Measurements from ENCODE around the gene CRTAC1.

CRTAC1 gene

GRCh38 chr10:97838091-97838490, 192.3 kb downstream of the CRTAC1 start:
- in situ Hi-C loops (cut with HindIII; ENCODE audit: low pct_unique_long_range_greater_than_20kb, low sequenced_read_pairs), result no loop called here
- DNase-seq (ENCODE audit: low read depth in 1 of 2, low spot score in 1 of 2), result no peak
- no peak for TF ChIP-seq JUND (IDR thresholded peaks at IDR 0.05; ENCODE audit: low read depth)

DNA sequence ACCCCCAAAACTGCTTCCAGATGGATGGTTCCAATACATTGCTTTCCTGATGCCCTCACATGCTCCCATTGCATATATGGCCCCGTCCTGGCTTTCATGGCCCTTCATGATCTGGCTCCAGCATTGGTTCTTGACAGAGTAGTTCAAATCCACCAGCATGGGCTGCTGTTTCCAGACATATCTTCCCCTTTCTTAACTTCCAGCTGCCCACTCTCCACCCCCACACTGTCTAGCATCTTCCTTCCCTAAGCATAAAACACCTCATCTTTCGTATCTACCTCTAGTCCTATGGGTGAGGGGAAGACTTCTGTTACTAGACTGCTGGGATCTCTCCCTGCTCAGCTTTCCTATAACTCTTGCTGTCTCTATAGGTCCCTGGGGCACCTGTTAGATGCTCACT, 194.0 kb downstream of the CRTAC1 start:
- in situ Hi-C loops (cut with HindIII; ENCODE audit: low pct_unique_long_range_greater_than_20kb, low sequenced_read_pairs), result no loop called here
- no peak for TF ChIP-seq JUND (IDR thresholded peaks at IDR 0.05; ENCODE audit: low read depth)

DNA sequence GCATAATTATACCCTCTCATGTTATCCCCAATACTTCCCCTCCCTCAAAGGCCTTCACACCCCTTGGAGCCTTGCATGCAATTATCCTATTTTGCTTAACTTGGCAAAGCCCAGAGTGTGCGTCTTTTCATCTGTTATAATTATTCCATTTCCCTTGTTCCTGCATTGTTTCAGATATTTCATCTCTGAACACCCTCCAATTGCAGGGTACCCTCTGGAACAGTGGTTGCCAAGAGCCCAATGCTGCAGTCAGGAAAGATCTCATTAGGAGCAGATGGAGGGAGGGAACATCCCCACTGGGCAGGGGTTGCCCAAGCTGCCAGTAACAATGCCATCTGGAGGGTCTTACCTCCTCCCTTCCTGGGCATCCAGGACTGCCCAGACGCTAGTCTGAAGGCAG, 199.2 kb downstream of the CRTAC1 start:
- no peak for TF ChIP-seq JUND (IDR thresholded peaks at IDR 0.05; ENCODE audit: low read depth)
- DNase-seq (ENCODE audit: low read depth in 1 of 2, low spot score in 1 of 2), result no peak
- in situ Hi-C loops (cut with HindIII; ENCODE audit: low pct_unique_long_range_greater_than_20kb, low sequenced_read_pairs), result no loop called here

More for the DNA sequence above, 194.0 kb downstream of the CRTAC1 start:
- DNase-seq (ENCODE audit: low read depth in 1 of 2, low spot score in 1 of 2), result no peak

DNA sequence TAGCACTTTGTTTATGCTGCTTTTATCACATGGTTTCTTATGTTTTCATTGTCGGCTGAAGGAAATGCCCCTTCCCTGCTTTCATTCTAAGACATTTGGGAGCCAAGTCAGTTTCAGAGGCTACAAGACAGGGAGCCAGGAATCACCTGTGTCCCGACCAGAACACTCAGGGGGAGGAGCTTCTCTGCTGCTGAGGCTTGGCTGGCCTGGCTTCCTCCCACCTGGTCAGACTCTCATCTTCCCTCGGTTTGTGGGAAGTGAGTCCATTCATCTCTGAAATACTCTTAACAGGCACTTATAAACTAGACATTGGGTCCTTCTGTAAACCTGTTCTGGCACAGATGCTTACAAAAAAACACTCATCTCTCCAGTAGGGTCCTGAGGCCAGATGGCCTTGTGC, 200.4 kb downstream of the CRTAC1 start:
- TF ChIP-seq JUND (IDR thresholded peaks at IDR 0.05; ENCODE audit: low read depth), result no peak
- in situ Hi-C loops (cut with HindIII; ENCODE audit: low pct_unique_long_range_greater_than_20kb, low sequenced_read_pairs), result no loop called here
- DNase-seq (ENCODE audit: low read depth in 1 of 2, low spot score in 1 of 2), result no peak

GRCh38 chr10:97828721-97829120, 201.7 kb downstream of the CRTAC1 start:
- no peak for TF ChIP-seq JUND (IDR thresholded peaks at IDR 0.05; ENCODE audit: low read depth)
- DNase-seq (ENCODE audit: low read depth in 1 of 2, low spot score in 1 of 2), result peak in 1 of 2 experiments; percentile 30
- in situ Hi-C loops (cut with HindIII; ENCODE audit: low pct_unique_long_range_greater_than_20kb, low sequenced_read_pairs), result no loop called here

DNA sequence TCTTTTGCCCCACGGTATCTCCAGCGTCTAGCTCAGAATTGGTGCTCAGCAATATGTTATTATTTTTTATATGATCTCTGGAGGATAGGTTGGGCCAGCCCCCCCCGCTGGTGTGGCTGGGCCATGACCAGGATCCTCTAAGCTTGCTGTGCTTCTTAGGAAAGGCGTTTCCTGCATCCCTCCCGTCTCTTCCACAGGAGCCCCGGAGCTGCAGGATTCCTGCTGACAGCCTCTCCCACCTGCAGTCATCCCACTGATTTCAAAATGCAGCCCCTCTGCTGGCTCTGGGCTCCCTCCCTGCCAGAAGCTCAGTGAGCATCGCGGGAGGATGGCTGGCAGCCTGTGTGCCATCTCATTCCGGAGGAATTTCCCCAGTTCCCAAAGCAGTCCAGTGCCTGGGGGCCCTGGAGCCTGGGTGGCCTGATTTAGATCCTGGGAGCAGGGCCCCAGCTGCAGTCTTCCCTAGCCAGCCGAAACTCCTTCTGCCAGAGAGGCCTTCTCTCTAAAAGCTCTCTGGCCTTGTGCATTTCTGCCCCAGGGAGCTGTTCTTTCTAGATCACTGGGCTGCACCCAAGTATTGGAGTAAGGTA, 202.6 kb downstream of the CRTAC1 start:
- no peak for DNase-seq (ENCODE audit: low read depth in 1 of 2, low spot score in 1 of 2)
- no peak for TF ChIP-seq JUND (IDR thresholded peaks at IDR 0.05; ENCODE audit: low read depth)
- in situ Hi-C loops (cut with HindIII; ENCODE audit: low pct_unique_long_range_greater_than_20kb, low sequenced_read_pairs), result no loop called here

DNA sequence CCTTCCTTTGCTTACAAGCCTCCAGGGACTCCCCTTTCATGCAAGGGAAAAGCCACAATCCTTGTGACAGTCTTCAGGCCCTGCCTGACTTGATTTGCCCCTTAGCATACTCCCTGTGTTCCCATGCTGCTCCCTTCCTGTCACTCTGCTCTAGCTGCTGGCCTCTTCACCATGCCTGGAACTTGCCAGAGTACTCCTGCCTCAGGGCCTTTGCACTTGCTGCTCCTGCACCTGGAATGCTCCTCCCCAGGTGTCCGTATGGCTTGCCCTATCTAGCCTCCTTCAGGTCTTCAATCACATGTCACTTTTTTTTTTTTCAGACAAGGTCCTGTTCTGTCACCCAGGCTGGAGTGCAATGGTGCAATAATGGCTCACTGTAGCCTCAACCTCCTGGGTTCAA, 203.5 kb downstream of the CRTAC1 start:
- no peak for TF ChIP-seq JUND (IDR thresholded peaks at IDR 0.05; ENCODE audit: low read depth)
- in situ Hi-C loops (cut with HindIII; ENCODE audit: low pct_unique_long_range_greater_than_20kb, low sequenced_read_pairs), result no loop called here
- DNase-seq (ENCODE audit: low read depth in 1 of 2, low spot score in 1 of 2), result no peak

GRCh38 chr10:97825020-97825760, 205.2 kb downstream of the CRTAC1 start:
- DNase-seq (ENCODE audit: low read depth in 1 of 2, low spot score in 1 of 2), result no peak
- TF ChIP-seq JUND (IDR thresholded peaks at IDR 0.05; ENCODE audit: low read depth), result no peak
- in situ Hi-C loops (cut with HindIII; ENCODE audit: low pct_unique_long_range_greater_than_20kb, low sequenced_read_pairs), result no loop called here

DNA sequence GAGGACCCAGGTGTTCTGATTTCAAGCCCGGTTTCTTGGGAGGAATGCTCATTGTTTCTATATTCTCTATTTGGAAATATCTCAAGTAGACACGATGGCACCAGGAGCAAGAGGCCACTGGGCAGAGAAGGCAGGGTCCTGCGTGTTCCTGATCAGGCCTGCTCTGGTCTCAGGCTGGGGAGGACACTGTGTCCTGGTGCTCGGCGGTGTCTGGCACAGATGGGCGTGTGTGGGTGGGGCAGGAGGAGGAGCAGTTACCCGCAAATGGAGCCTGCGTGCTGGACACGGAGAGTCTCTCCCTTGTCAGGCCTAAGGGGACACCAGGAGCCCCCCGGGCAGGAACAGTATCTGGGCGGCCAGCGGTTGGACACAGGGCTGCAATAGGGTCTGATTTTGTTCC, 206.7 kb downstream of the CRTAC1 start:
- no peak for DNase-seq (ENCODE audit: low read depth in 1 of 2, low spot score in 1 of 2)
- in situ Hi-C loops (cut with HindIII; ENCODE audit: low pct_unique_long_range_greater_than_20kb, low sequenced_read_pairs), result no loop called here
- no peak for TF ChIP-seq JUND (IDR thresholded peaks at IDR 0.05; ENCODE audit: low read depth)

- TF ChIP-seq JUND (IDR thresholded peaks at IDR 0.05; ENCODE audit: low read depth), result no peak
- DNase-seq (ENCODE audit: low read depth in 1 of 2, low spot score in 1 of 2), result no peak
- in situ Hi-C loops (cut with HindIII; ENCODE audit: low pct_unique_long_range_greater_than_20kb, low sequenced_read_pairs), result no loop called here
These were observed 208.1 kb downstream of the CRTAC1 start for GRCh38 chr10:97822261-97822687.

- TF ChIP-seq JUND (IDR thresholded peaks at IDR 0.05; ENCODE audit: low read depth), result no peak
- no peak for DNase-seq (ENCODE audit: low read depth in 1 of 2, low spot score in 1 of 2)
- in situ Hi-C loops (cut with HindIII; ENCODE audit: low pct_unique_long_range_greater_than_20kb, low sequenced_read_pairs), result no loop called here
These were observed 208.9 kb downstream of the CRTAC1 start for GRCh38 chr10:97821308-97822038.

- no peak for TF ChIP-seq JUND (IDR thresholded peaks at IDR 0.05; ENCODE audit: low read depth)
- in situ Hi-C loops (cut with HindIII; ENCODE audit: low pct_unique_long_range_greater_than_20kb, low sequenced_read_pairs), result no loop called here
- DNase-seq (ENCODE audit: low read depth in 1 of 2, low spot score in 1 of 2), result no peak
These were observed 210.2 kb downstream of the CRTAC1 start for GRCh38 chr10:97820096-97820704.

DNA sequence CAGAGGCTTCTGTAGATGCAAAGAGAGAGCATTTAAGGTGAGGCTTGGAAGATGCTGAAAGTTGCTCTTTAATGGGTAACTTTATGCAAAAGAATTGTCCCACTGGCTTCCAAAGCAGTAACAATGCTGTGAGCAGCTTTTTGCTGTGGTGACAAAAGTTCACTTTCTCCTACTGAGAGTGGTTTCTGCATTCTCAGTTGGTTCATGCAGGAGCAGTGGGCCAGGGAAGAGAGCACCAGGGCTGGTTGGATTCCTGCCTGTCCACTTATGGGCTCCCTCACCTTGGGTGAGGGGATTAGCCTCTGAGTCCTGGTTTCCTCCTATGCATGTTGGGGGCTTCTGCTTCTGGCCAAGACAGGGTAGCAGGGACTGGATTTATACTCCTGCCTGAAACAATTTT, 211.8 kb downstream of the CRTAC1 start:
- no peak for DNase-seq (ENCODE audit: low read depth in 1 of 2, low spot score in 1 of 2)
- TF ChIP-seq JUND (IDR thresholded peaks at IDR 0.05; ENCODE audit: low read depth), result no peak
- in situ Hi-C loops (cut with HindIII; ENCODE audit: low pct_unique_long_range_greater_than_20kb, low sequenced_read_pairs), result no loop called here
